Aorta (tissue), 5 donors: ENCODE results near the gene SCMH1. TPM values are rescaled to one million over a fixed set of nuclear protein-coding genes. Genes with fewer than 3 reads are reported as not detected.

Experiments
- ATAC-seq: fragments of 200-7000 bp; cut with Tn5 transposase; one replicate; pipeline ENCODE4 v1.9.1; 2022; ENCODE audit warnings: moderate library complexity; ENCODE audit not compliant: low FRiP score
- DNase-seq, 2 donors: peaks; one replicate each; pipeline ENCODE4 v3.0.0-alpha.2; 2020
- H3K27ac ChIP-seq, 2 donors: one replicate each; pipeline ENCODE4 v1.5.1; 2013; ENCODE audit warnings: low read length in 2 of 2, mild to moderate bottlenecking in 2 of 2, moderate library complexity in 2 of 2, control low read depth in 1 of 2, inconsistent platforms in 1 of 2, low read depth in 1 of 2
- H3K27me3 ChIP-seq, 2 donors: one replicate each; pipeline ENCODE4 v1.6.1; 2013; ENCODE audit warnings: control low read depth in 1 of 2, low read length in 1 of 2, mild to moderate bottlenecking in 1 of 2, moderate library complexity in 1 of 2; ENCODE audit not compliant: insufficient read depth in 2 of 2, control insufficient read depth in 1 of 2
- H3K36me3 ChIP-seq, 2 donors: one replicate each; pipeline ENCODE4 v1.6.1; 2013; ENCODE audit warnings: control low read depth in 1 of 2, low read length in 1 of 2, mild to moderate bottlenecking in 1 of 2; ENCODE audit not compliant: insufficient read depth in 2 of 2, control insufficient read depth in 1 of 2
- H3K4me1 ChIP-seq, 2 donors: one replicate each; pipeline ENCODE4 v1.6.1; 2013; ENCODE audit warnings: low read length in 2 of 2, control low read depth in 1 of 2, mild to moderate bottlenecking in 1 of 2, moderate library complexity in 1 of 2; ENCODE audit not compliant: insufficient read depth in 2 of 2, control insufficient read depth in 1 of 2
- H3K4me3 ChIP-seq, 2 donors: one replicate each; pipeline ENCODE4 v1.5.1; 2013; ENCODE audit warnings: low read length in 2 of 2, control low read depth in 1 of 2, mild to moderate bottlenecking in 1 of 2
- H3K9me3 ChIP-seq: one replicate; pipeline ENCODE4 v1.6.1; 2013; ENCODE audit warnings: mild to moderate bottlenecking, low read length; ENCODE audit not compliant: control insufficient read depth
- WGBS, 2 donors: extraction: QIAGEN DNeasy Blood & Tissue Kit; methylation state at CpG; one replicate each; pipeline ENCODE4 v1.1.7; 2013; 5-methylcytosine and 5-hydroxymethylcytosine counted together
- intact Hi-C, 2 donors: fragments of 100-400 bp; cut with DNase I; formaldehyde crosslinking; loops; one replicate each; pipeline versions ENCODE4 v1.14.2 to v1.15.0; 2022
- polyA plus RNA-seq, 2 donors: library from polyadenylated mRNA; stranded (reverse); fragments of 200-250 nt; gene quantifications; one replicate each; pipeline ENCODE4 v1.2.3, GENCODE V29; 2013
- total RNA-seq, 2 donors: library from RNA; stranded (reverse); fragmentation: NEBNext Ultra II Directional; extraction: Animal tissue kit (Norgen Biotek cat#: 25700); gene quantifications; one replicate each; pipeline ENCODE4 v1.2.1, GENCODE V29; 2021
- donor health status: healthy with polysubstance abuse.
- donor health status: Bipolar disorder and iron deficiency.
- donor health status: DM: no; HTN: no; CAD: no.
- donor health status: DM: no; HTN: no; CAD: no.
- donor health status: DM: yes; HTN: yes; CAD: no.

Gene SCMH1
- total and polyA plus RNA-seq, 4 donors: 36.2 to 60.7 (median 47.4) TPM

DNA sequence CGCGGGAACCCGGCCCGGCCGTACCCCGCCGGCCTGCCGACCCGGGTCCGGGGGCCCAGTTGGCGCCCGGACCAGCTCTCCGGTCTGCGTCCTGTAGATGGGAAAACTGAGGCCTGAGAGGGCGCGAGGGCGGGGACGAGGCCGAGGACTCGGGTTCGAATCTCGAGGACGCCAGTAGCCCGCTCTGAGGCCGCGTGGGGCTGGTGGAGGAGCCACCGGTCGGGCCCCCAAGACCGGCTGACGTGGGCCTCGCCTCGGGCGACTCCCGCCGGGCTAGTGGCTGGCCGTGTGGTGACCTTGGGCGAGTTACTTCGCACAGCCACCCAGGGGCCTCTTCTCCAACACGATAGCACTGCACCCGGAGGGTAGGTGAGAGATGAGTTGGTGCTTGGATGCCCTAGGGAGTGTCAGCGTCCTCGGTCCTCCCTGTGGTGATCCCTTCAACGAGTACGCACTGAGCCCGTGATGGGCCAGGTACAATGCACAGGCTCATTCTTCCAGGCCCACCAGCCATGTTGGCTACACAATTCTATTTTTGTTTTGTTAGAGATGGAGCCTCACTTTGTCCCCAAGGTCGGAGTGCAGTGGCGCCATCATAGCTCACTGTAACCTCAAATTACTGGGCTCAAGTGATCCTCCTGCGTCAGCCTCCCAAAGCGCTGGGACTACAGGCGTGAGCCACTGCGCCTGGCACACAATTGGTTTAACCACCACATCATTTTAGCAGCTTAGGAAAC lies 404 bp upstream of the SCMH1 start:
- H3K4me1 ChIP-seq: peaks cover 0 to 7% of the 10 kb centered on the region in 2 donors
- intact Hi-C loops: loop anchor here (5.0 to 10.0 kb wide), 2 partner anchors 195 to 198 kb away; no protein-coding TSS in a partner anchor
- 15 to 16% methylated on average over 50 to 51 of the region's 51 CpGs for WGBS, 2 donors

GRCh38 chr1:41241354-41241748 lies 755 bp downstream of the SCMH1 start:
- H3K4me1 ChIP-seq: peaks cover 0 to 7% of the 10 kb centered on the region in 2 donors
- no peaks in the 10 kb centered on the region for H3K27me3 ChIP-seq
- 0% methylated on average over 23 to 45 of the region's 45 CpGs for WGBS, 2 donors
- H3K4me3 ChIP-seq: peak overlapping the region; percentile 98 to 99
- peak; percentile 79 for ATAC-seq
- intact Hi-C loops: loop anchor here (2.0 to 10.0 kb wide), 3 partner anchors 131 to 197 kb away; no protein-coding TSS in a partner anchor
- H3K27ac ChIP-seq: peak overlapping the region; percentile 99
- H3K9me3 ChIP-seq: no peaks in the 10 kb centered on the region
- peak; percentile 75 to 89 for DNase-seq
- no peaks in the 10 kb centered on the region for H3K36me3 ChIP-seq

More for the DNA sequence above, 404 bp upstream of the SCMH1 start:
- Histone ChIP-seq H3K27ac (peak overlapping the region; percentile 35 to 99), H3K9me3 (no peaks in the 10 kb centered on the region), H3K27me3 (no peaks in the 10 kb centered on the region), H3K4me3 (peak overlapping the region; percentile 98 to 99), H3K36me3 (no peaks in the 10 kb centered on the region)
- ATAC-seq (peak; percentile 11), DNase-seq (peak; percentile 51 to 82)

GRCh38 chr1:41240781-41241353 lies 1.2 kb downstream of the SCMH1 start:
- Histone ChIP-seq H3K9me3 (no peaks in the 10 kb centered on the region), H3K4me1 (peaks cover 0 to 7% of the 10 kb centered on the region in 2 donors), H3K27me3 (no peaks in the 10 kb centered on the region), H3K36me3 (no peaks in the 10 kb centered on the region), H3K4me3 (peak overlapping the region; percentile 98 to 99), H3K27ac (peak overlapping the region; percentile 99)
- ATAC-seq (no peak), DNase-seq (no peak)
- 5 to 7% methylated on average over 12 of the region's 12 CpGs for WGBS, 2 donors
- intact Hi-C loops: loop anchor here (2.0 to 10.0 kb wide), 3 partner anchors 130 to 196 kb away; no protein-coding TSS in a partner anchor

DNA sequence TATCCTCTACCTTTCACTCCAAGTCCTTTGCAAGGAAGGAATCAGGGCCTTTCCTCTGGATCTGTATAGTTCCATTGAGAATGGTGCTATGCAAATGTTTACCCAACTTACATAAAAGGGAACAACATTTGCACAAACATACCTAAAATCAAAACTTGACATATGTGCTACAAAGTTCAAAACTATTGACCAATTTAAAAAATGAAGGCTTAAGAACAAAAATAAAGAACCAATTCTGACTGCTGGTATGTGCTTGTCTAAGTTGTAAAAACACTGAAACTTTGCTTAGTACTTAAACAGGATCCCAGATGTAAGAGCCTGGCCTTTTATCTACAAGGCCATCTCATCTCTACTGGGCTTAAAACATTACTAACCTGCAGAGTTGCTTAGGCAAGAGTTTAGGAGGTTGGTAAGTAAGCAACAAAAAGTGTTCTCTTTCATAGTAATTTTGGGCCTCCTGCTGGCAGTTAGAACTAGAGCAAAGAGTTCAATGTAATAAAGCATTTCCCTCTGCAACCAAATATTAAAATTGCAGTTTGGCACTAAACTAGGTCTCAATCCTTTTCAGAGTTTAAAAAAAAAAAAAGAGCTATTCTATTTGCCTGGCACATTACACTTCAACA lies 2.0 kb downstream of the SCMH1 start:
- DNase-seq (no peak), ATAC-seq (peak; percentile 52)
- H3K4me1 ChIP-seq: peaks cover 0 to 7% of the 10 kb centered on the region in 2 donors
- no peaks in the 10 kb centered on the region for H3K9me3 ChIP-seq
- no peaks in the 10 kb centered on the region for H3K36me3 ChIP-seq
- H3K4me3 ChIP-seq: no peak overlapping the region
- no peaks in the 10 kb centered on the region for H3K27me3 ChIP-seq
- no peak overlapping the region for H3K27ac ChIP-seq
- intact Hi-C loops: loop anchor here (2.0 to 10.0 kb wide), 4 partner anchors 85 to 195 kb away; no protein-coding TSS in a partner anchor

GRCh38 chr1:41238311-41238988 lies 3.7 kb downstream of the SCMH1 start:
- H3K36me3 ChIP-seq: no peaks in the 10 kb centered on the region
- no peaks in the 10 kb centered on the region for H3K27me3 ChIP-seq
- no peak for ATAC-seq
- peaks cover 0 to 7% of the 10 kb centered on the region in 2 donors for H3K4me1 ChIP-seq
- no peak for DNase-seq
- H3K9me3 ChIP-seq: no peaks in the 10 kb centered on the region
- intact Hi-C loops: loop anchor here in 1 of 2 donors (10.0 kb wide), 1 partner anchor 84 kb away; no protein-coding TSS in a partner anchor
- 66 to 67% methylated on average over 5 of the region's 5 CpGs for WGBS, 2 donors
- no peak overlapping the region for H3K27ac ChIP-seq
- H3K4me3 ChIP-seq: no peak overlapping the region

- DNase-seq (no peak), ATAC-seq (no peak)
- Histone ChIP-seq H3K27me3 (no peaks in the 10 kb centered on the region), H3K4me1 (peaks cover 0 to 7% of the 10 kb centered on the region in 2 donors), H3K4me3 (no peak overlapping the region), H3K36me3 (no peaks in the 10 kb centered on the region), H3K9me3 (no peaks in the 10 kb centered on the region), H3K27ac (no peak overlapping the region)
- intact Hi-C loops: loop anchor here in 1 of 2 donors (10.0 kb wide), 1 partner anchor 82 kb away; no protein-coding TSS in a partner anchor
- 87 to 88% methylated on average over 2 of the region's 2 CpGs for WGBS, 2 donors
Observed at GRCh38 chr1:41236781-41237180, 5.3 kb downstream of the SCMH1 start.

DNA sequence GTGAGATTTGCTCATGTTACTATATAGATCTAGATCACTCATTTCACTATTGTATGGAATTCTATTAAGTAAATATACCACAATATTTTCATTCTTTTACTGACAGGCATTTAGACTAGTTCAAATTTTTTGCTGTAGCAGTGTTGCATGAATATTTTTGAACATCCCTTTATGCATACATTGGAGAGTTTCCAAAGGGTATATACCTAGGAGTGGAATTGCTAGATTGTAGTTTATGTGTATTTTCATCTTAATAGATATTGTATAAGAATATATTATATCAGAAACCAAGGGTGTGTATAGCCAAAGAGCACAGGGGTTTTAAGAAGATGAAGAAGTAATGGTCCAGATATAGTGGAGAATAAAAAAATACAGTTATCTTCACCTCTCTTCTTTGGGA lies 6.2 kb downstream of the SCMH1 start:
- Histone ChIP-seq H3K27me3 (no peaks in the 10 kb centered on the region), H3K27ac (no peak overlapping the region), H3K4me3 (no peak overlapping the region), H3K9me3 (no peaks in the 10 kb centered on the region), H3K4me1 (peaks cover 0 to 7% of the 10 kb centered on the region in 2 donors), H3K36me3 (no peaks in the 10 kb centered on the region)
- intact Hi-C loops: loop anchor here in 1 of 2 donors (10.0 kb wide), 1 partner anchor 81 kb away; no protein-coding TSS in a partner anchor
- no peak for DNase-seq
- ATAC-seq: no peak

- intact Hi-C loops: loop anchor here in 1 of 2 donors (10.0 kb wide), 1 partner anchor 79 kb away; no protein-coding TSS in a partner anchor
Observed at GRCh38 chr1:41233708-41234107, 8.4 kb downstream of the SCMH1 start.

More at GRCh38 chr1:41233708-41234107, 8.4 kb downstream of the SCMH1 start:
- 71 to 76% methylated on average over 1 of the region's 1 CpG for WGBS, 2 donors
- DNase-seq (no peak), ATAC-seq (no peak)
- no peaks in the 10 kb centered on the region for H3K27me3 ChIP-seq
- no peak overlapping the region for H3K27ac ChIP-seq
- H3K4me3 ChIP-seq: no peak overlapping the region
- no peaks in the 10 kb centered on the region for H3K9me3 ChIP-seq
- H3K36me3 ChIP-seq: no peaks in the 10 kb centered on the region
- H3K4me1 ChIP-seq: peaks cover 0 to 7% of the 10 kb centered on the region in 2 donors
